CD14-positive monocyte (primary cell): ENCODE data around the gene HIVEP3. TPM values are rescaled to one million over a fixed set of nuclear protein-coding genes. Genes with fewer than 3 reads are reported as not detected.

ENCODE experiments used
- DNase-seq, 3 donors: peaks; one replicate each; pipeline ENCODE4 v3.0.0-alpha.2; 2011 to 2022
- H2AFZ ChIP-seq: 2 replicates; pipeline ENCODE4 v1.6.0; 2012; ENCODE audit warnings: mild to moderate bottlenecking, low read depth, low read length, inconsistent platforms; ENCODE audit not compliant: insufficient read depth, poor library complexity, severe bottlenecking
- H3K27ac ChIP-seq, 2 donors: 1 replicate in 1 of 2; 2 replicates in 1 of 2; pipeline ENCODE4 v1.5.1; 2012 to 2013; ENCODE audit warnings: low read length in 2 of 2, control low read depth in 1 of 2, inconsistent platforms in 1 of 2, low read depth in 1 of 2, mild to moderate bottlenecking in 1 of 2
- H3K27me3 ChIP-seq, 2 donors: one replicate each; pipeline versions ENCODE4 v1.6.0 to v1.6.1; 2011 to 2013; ENCODE audit warnings: low read length in 2 of 2; ENCODE audit not compliant: control insufficient read depth in 2 of 2, insufficient read depth in 2 of 2
- H3K36me3 ChIP-seq, 2 donors: replicated peaks in 1 of 2; 1 replicate in 1 of 2; 2 replicates in 1 of 2; pipeline versions ENCODE4 v1.5.1 to v1.6.1; 2012 to 2013; ENCODE audit warnings: low read length in 2 of 2, control low read depth in 1 of 2, inconsistent platforms in 1 of 2, mild to moderate bottlenecking in 1 of 2; ENCODE audit not compliant: insufficient read depth in 2 of 2, control insufficient read depth in 1 of 2
- H3K4me1 ChIP-seq, 2 donors: 1 replicate in 1 of 2; 2 replicates in 1 of 2; pipeline versions ENCODE4 v1.5.1 to v1.6.1; 2012 to 2013; ENCODE audit warnings: low read length in 2 of 2, control low read depth in 1 of 2, inconsistent platforms in 1 of 2, mild to moderate bottlenecking in 1 of 2, moderate library complexity in 1 of 2; ENCODE audit not compliant: insufficient read depth in 2 of 2, control insufficient read depth in 1 of 2
- H3K4me2 ChIP-seq: replicated peaks from 2 replicates; pipeline ENCODE3; 2012; ENCODE audit warnings: low read length, moderate library complexity, mild to moderate bottlenecking; ENCODE audit not compliant: poor library complexity, severe bottlenecking; ENCODE audit errors: extremely low read depth
- H3K4me3 ChIP-seq, 3 experiments: fragments of 200-600 bp in 1 of 3; sonication (generic) in 1 of 3; replicated peaks in 1 of 3; 1 replicate in 2 of 3; 2 replicates in 1 of 3; pipeline ENCODE4 v1.5.1; 2011 to 2013; ENCODE audit warnings: low read length in 3 of 3, mild to moderate bottlenecking in 3 of 3, control low read depth in 2 of 3, low read depth in 2 of 3, inconsistent platforms in 1 of 3, moderate library complexity in 1 of 3
- H3K79me2 ChIP-seq: 2 replicates; pipeline ENCODE4 v1.6.0; 2012; ENCODE audit warnings: mild to moderate bottlenecking, control low read depth, inconsistent platforms, low read length, moderate library complexity; ENCODE audit not compliant: insufficient read depth
- H3K9ac ChIP-seq: 2 replicates; pipeline ENCODE4 v1.6.0; 2017; ENCODE audit warnings: low read length, mild to moderate bottlenecking; ENCODE audit not compliant: insufficient read depth, poor library complexity, severe bottlenecking
- H3K9me3 ChIP-seq, 2 donors: replicated peaks in 1 of 2; 1 replicate in 1 of 2; 2 replicates in 1 of 2; pipeline versions ENCODE4 v1.5.1 to v1.6.1; 2012 to 2013; ENCODE audit warnings: low read length in 2 of 2, control low read depth in 1 of 2; ENCODE audit not compliant: control insufficient read depth in 1 of 2, insufficient read depth in 1 of 2
- H4K20me1 ChIP-seq: 2 replicates; pipeline ENCODE4 v1.6.0; 2012; ENCODE audit warnings: mild to moderate bottlenecking, low read length, control low read depth, moderate library complexity; ENCODE audit not compliant: insufficient read depth
- H3K27ac Mint-ChIP-seq, 7 donors: one replicate each; pipeline ENCODE4 v1.8.0; 2020; ENCODE audit warnings: mild to moderate bottlenecking in 7 of 7, mixed read lengths in 7 of 7, moderate library complexity in 6 of 7, inconsistent platforms in 2 of 7
- H3K27me3 Mint-ChIP-seq, 3 donors: one replicate each; pipeline ENCODE4 v1.8.0; 2021 to 2022; ENCODE audit warnings: low read depth in 3 of 3, mild to moderate bottlenecking in 3 of 3, mixed read lengths in 3 of 3, moderate library complexity in 3 of 3, inconsistent platforms in 1 of 3
- H3K36me3 Mint-ChIP-seq, 2 donors: one replicate each; pipeline ENCODE4 v1.8.0; 2020; ENCODE audit warnings: mixed read lengths in 2 of 2, inconsistent platforms in 1 of 2, mild to moderate bottlenecking in 1 of 2
- H3K4me1 Mint-ChIP-seq: one replicate; pipeline ENCODE4 v1.8.0; 2020; ENCODE audit warnings: mild to moderate bottlenecking, mixed read lengths
- H3K4me3 Mint-ChIP-seq, 2 donors: one replicate each; pipeline ENCODE4 v1.8.0; 2020; ENCODE audit warnings: mild to moderate bottlenecking in 2 of 2, mixed read lengths in 2 of 2, moderate library complexity in 1 of 2
- H3K9me3 Mint-ChIP-seq, 7 donors: one replicate each; pipeline ENCODE4 v1.8.0; 2020 to 2022; ENCODE audit warnings: mixed read lengths in 7 of 7, mild to moderate bottlenecking in 6 of 7, moderate library complexity in 6 of 7, inconsistent platforms in 2 of 7
- WGBS: methylation state at CpG from one replicate; pipeline ENCODE4 v1.1.5; 2013; ENCODE audit warnings: missing lambda C conversion rate; ENCODE audit not compliant: insufficient coverage; 5-methylcytosine and 5-hydroxymethylcytosine counted together
- intact Hi-C, 2 donors: fragments of 100-400 bp; cut with micrococcal nuclease; formaldehyde crosslinking; loops; one replicate each; pipeline versions ENCODE4 v1.15.0 to v1.15.1; 2023
- polyA plus RNA-seq, 3 donors: library from polyadenylated mRNA; depleted of rRNA in 1 of 3; unstranded in 2 of 3; stranded (reverse) in 1 of 3; fragments of 300-500 nt in 2 of 3; fragments of >200 nt in 1 of 3; fragmentation: Illumina TruSeq in 2 of 3; gene quantifications; 1 replicate in 2 of 3; 2 replicates in 1 of 3; pipeline ENCODE4 v1.2.3, GENCODE V29; 2012 to 2021
- TF ChIP-seq, protein P1 (sequence below): fragments of 200-600 bp; IDR thresholded peaks from one replicate; pipeline ENCODE4 v1.8.0; 2022; ENCODE audit warnings: antibody characterized with exemption, mild to moderate bottlenecking

HIVEP3 gene
- polyA plus RNA-seq, 3 donors, result 1.2 to 3.7 (median 1.8) TPM

DNA sequence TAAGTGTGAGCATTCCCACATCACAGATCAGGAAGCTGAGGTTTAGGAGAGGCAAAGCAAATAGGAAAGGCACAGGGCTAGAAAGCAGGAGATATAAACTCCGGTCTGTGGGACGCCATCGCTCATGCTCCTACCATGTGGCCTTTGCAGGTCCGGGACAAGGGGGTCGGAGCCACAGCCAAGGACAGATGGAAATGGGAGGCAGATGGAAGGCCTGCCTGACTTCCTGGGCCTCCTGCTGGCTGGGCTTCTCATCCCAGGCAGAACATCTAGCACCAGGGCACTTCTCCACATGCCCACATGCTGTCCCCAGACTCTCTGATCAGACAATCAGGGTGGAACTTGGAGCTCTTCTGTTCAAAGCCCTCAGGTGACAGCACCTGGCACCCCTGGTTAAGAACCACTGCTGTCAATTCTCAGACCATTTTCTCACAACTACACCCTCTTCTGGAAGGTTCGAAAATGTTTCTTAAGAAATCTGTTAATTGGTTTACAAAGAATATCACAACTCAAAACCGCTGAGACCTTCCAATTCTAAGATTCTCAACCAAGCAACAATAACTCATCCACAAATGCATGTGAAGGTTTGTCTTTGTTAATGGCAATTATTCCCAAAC lies 260.9 kb downstream of the HIVEP3 start:
- H3K4me3 Mint-ChIP-seq, result peak overlapping the region; percentile 26 to 34
- no peak overlapping the region for H3K9ac ChIP-seq
- H3K27ac Mint-ChIP-seq, result peak overlapping the region in 5 of 7 donors; percentile 54 to 85 (median 63)
- H3K27me3 Mint-ChIP-seq, result peaks cover 6 to 12% (median 10%) of the 10 kb centered on the region in 3 donors
- peaks cover 19 to 29% of the 10 kb centered on the region in 2 donors for H3K36me3 Mint-ChIP-seq
- intact Hi-C loops, result no loop called here
- peaks cover 61% of the 10 kb centered on the region for H3K79me2 ChIP-seq
- no peak overlapping the region for H2AFZ ChIP-seq
- no peaks in the 10 kb centered on the region for H3K27me3 ChIP-seq
- peak overlapping the region in 1 of 3 experiments; percentile 58 for H3K4me3 ChIP-seq
- peaks cover 71% of the 10 kb centered on the region for H3K4me1 Mint-ChIP-seq
- peak overlapping the region; percentile 51 for H3K4me2 ChIP-seq
- H3K9me3 Mint-ChIP-seq, result peaks cover 0 to 3% (median 0%) of the 10 kb centered on the region in 7 donors
- peaks cover 62 to 73% of the 10 kb centered on the region in 2 donors for H3K4me1 ChIP-seq
- TF ChIP-seq, protein P1, sequence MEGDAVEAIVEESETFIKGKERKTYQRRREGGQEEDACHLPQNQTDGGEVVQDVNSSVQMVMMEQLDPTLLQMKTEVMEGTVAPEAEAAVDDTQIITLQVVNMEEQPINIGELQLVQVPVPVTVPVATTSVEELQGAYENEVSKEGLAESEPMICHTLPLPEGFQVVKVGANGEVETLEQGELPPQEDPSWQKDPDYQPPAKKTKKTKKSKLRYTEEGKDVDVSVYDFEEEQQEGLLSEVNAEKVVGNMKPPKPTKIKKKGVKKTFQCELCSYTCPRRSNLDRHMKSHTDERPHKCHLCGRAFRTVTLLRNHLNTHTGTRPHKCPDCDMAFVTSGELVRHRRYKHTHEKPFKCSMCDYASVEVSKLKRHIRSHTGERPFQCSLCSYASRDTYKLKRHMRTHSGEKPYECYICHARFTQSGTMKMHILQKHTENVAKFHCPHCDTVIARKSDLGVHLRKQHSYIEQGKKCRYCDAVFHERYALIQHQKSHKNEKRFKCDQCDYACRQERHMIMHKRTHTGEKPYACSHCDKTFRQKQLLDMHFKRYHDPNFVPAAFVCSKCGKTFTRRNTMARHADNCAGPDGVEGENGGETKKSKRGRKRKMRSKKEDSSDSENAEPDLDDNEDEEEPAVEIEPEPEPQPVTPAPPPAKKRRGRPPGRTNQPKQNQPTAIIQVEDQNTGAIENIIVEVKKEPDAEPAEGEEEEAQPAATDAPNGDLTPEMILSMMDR, result no peak
- 85% methylated on average over 5 of the region's 7 CpGs for WGBS
- H4K20me1 ChIP-seq, result peaks cover 51% of the 10 kb centered on the region
- H3K9me3 ChIP-seq, result no peaks in the 10 kb centered on the region
- H3K36me3 ChIP-seq, result no peaks in the 10 kb centered on the region
- DNase-seq, result no peak
- peak overlapping the region in 1 of 2 donors; percentile 52 for H3K27ac ChIP-seq

DNA sequence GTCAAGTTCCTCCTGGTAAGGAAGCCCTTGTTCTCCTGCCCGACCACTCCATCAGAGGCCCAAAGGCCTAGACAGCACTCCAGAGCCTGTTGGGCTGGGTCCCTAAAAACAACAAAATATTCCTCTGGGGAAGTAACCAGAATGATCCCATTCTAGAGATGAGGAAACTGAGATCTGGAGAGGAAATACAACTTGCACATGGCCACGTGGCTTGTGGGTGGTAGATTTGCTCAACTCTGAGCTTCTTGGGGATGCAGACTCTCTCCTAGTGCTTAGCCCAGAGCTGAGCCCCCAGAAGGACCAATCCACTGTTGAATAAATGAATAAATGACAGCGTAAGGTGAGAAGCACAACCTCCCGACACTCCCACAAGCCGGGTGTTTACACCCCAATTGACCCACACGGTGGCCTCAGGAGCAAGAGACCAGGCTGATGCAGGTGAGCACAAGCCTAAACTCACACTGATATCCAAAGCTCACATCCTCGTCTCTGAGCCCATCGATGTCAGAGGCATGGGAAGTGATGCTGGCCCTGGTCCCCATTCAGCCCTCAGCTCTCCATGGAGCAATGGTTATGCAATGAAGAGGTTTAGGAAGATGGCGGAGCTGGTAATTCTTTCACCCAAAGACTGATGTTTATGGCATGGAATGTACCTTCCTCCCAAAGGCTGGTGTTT lies 261.8 kb downstream of the HIVEP3 start:
- no peaks in the 10 kb centered on the region for H3K36me3 ChIP-seq
- H3K79me2 ChIP-seq, result peaks cover 69% of the 10 kb centered on the region
- WGBS, result 70% methylated on average over 5 of the region's 9 CpGs
- peaks cover 57% of the 10 kb centered on the region for H4K20me1 ChIP-seq
- H3K9me3 ChIP-seq, result no peaks in the 10 kb centered on the region
- Mint-ChIP-seq H3K36me3 (peaks cover 22 to 34% of the 10 kb centered on the region in 2 donors), H3K4me1 (peaks cover 72% of the 10 kb centered on the region), H3K9me3 (peaks cover 0 to 3% (median 0%) of the 10 kb centered on the region in 7 donors), H3K27ac (peak overlapping the region in 4 of 7 donors; percentile 24 to 75 (median 50)), H3K4me3 (no peak overlapping the region), H3K27me3 (peaks cover 6 to 12% (median 10%) of the 10 kb centered on the region in 3 donors)
- H3K4me2 ChIP-seq, result peak overlapping the region; percentile 5
- TF ChIP-seq, protein P1, result no peak
- no peak overlapping the region for H2AFZ ChIP-seq
- H3K27ac ChIP-seq, result no peak overlapping the region
- no peak for DNase-seq
- H3K4me1 ChIP-seq, result peaks cover 61 to 68% of the 10 kb centered on the region in 2 donors
- no peaks in the 10 kb centered on the region for H3K27me3 ChIP-seq
- intact Hi-C loops, result no loop called here
- H3K4me3 ChIP-seq, result no peak overlapping the region
- no peak overlapping the region for H3K9ac ChIP-seq
